ENCODE measurements around the gene MDN1.

- TF ChIP-seq, protein P1, sequence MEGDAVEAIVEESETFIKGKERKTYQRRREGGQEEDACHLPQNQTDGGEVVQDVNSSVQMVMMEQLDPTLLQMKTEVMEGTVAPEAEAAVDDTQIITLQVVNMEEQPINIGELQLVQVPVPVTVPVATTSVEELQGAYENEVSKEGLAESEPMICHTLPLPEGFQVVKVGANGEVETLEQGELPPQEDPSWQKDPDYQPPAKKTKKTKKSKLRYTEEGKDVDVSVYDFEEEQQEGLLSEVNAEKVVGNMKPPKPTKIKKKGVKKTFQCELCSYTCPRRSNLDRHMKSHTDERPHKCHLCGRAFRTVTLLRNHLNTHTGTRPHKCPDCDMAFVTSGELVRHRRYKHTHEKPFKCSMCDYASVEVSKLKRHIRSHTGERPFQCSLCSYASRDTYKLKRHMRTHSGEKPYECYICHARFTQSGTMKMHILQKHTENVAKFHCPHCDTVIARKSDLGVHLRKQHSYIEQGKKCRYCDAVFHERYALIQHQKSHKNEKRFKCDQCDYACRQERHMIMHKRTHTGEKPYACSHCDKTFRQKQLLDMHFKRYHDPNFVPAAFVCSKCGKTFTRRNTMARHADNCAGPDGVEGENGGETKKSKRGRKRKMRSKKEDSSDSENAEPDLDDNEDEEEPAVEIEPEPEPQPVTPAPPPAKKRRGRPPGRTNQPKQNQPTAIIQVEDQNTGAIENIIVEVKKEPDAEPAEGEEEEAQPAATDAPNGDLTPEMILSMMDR (IDR thresholded peaks at IDR 0.05), result no peak
- TF ChIP-seq POLR2A (IDR thresholded peaks at IDR 0.05) (no peak), EP300 (IDR thresholded peaks at IDR 0.05) (no peak)
Observed at GRCh38 chr6:89657445-89658158, 162.0 kb downstream of the MDN1 start.

Data from stomach (tissue), 4 donors.